ENCODE data around the gene PPP2R5D.

- no peak for TF ChIP-seq SUZ12 (IDR thresholded peaks at IDR 0.05; ENCODE audit: extremely low read depth, insufficient read depth, insufficient read length)
- no peak for TF ChIP-seq ZNF274 (IDR thresholded peaks at IDR 0.05; ENCODE audit: low read depth, low read length)
These were observed 61.1 kb downstream of the PPP2R5D start for GRCh38 chr6:43045371-43045930.

Data from NT2/D1 (cell line).